Fibroblast of villous mesenchyme (primary cell): Measurements from ENCODE around the gene PEX11A. TPM values are rescaled to one million over a fixed set of nuclear protein-coding genes. Genes with fewer than 3 reads are reported as not detected.

Source experiments
- DNase-seq: peaks from one replicate; pipeline ENCODE4 v3.0.0-alpha.2; 2010; ENCODE audit warnings: low read depth
- H3K4me3 ChIP-seq: 2 replicates; pipeline ENCODE4 v1.5.1; 2011; ENCODE audit warnings: low read depth, mild to moderate bottlenecking, low read length
- total RNA-seq: library from RNA; depleted of rRNA; stranded (reverse); fragments of >200 nt; gene quantifications from 2 replicates; pipeline ENCODE4 v1.2.3, GENCODE V29; 2012
- TF ChIP-seq, protein P1 (sequence below): IDR thresholded peaks from 2 replicates; pipeline ENCODE4 v1.5.1; 2012; ENCODE audit warnings: low read depth, mild to moderate bottlenecking, low read length; ENCODE audit not compliant: insufficient read depth

PEX11A gene
- total RNA-seq, 1 donor: 8.2 TPM

DNA sequence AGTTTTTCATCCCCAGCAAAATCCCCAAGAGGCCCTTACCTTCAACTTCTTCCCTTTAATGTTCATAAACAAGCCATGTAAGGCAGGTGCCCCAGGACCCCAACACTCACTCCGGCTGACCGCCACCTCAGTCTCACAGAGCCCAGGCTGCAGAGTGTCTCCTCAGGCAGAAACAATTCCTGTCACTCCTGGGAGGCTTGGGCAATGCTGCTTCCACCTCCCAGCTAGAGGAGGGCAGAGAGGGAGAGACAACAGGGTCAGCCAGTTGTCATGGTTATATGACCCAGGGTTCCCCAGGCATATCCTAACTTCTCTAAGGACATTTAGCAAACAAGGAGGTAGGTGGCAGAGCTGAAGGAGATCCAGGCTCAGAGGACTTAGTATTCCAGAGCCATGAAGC lies 11.3 kb downstream of the PEX11A start, which contains the start of gene PLIN1:
TSS of gene PLIN1 (minus strand) at position 156 of the 400 bp plus-strand sequence. CDS start 1,878 bp downstream, outside the sequence.
- TF ChIP-seq, protein P1, sequence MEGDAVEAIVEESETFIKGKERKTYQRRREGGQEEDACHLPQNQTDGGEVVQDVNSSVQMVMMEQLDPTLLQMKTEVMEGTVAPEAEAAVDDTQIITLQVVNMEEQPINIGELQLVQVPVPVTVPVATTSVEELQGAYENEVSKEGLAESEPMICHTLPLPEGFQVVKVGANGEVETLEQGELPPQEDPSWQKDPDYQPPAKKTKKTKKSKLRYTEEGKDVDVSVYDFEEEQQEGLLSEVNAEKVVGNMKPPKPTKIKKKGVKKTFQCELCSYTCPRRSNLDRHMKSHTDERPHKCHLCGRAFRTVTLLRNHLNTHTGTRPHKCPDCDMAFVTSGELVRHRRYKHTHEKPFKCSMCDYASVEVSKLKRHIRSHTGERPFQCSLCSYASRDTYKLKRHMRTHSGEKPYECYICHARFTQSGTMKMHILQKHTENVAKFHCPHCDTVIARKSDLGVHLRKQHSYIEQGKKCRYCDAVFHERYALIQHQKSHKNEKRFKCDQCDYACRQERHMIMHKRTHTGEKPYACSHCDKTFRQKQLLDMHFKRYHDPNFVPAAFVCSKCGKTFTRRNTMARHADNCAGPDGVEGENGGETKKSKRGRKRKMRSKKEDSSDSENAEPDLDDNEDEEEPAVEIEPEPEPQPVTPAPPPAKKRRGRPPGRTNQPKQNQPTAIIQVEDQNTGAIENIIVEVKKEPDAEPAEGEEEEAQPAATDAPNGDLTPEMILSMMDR: no peak
- no peak within 1 kb of the TSS for H3K4me3 ChIP-seq
- DNase-seq: no peak

DNA sequence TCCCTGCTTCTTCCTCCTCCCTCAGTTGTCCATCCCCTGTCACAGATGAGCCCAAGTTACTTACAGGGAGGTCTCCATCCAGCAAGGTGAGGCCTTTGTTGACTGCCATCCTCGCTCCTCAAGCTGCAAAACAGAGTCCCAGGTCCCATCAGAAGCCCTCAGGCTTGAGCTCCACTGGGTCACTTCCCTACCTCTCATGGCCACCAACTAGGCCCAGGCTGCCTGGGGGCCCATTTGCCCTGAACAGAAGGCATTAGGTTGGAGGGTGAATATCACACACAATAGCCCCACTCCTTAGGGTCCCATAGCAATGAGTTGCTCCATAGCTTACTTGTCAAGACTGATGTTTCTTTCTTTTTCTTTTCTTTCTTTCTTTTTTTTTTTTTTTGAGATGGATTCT lies 13.2 kb downstream of the PEX11A start:
- TF ChIP-seq, protein P1: no peak
- DNase-seq: no peak
- H3K4me3 ChIP-seq: no peak overlapping the region

DNA sequence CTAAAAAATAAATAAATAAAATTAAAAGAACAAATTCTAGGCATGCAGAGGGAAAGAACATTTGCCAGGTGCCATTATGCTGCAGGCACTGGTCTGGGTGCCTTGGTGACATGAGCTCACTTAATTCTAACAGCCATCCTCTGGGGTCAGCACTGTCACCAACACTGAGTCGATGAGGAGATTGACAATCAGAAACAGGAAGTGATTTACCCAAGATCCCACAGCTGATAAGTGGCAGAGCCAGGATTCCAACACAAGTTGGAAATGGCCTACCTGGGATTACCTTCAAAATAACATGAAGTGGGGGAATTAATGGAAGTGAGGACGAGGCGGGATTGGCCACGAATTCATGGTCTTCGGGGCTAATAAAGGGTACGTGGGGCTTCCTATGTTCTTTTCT lies 14.9 kb downstream of the PEX11A start:
- no peak for DNase-seq
- H3K4me3 ChIP-seq: no peak overlapping the region
- TF ChIP-seq, protein P1: no peak

DNA sequence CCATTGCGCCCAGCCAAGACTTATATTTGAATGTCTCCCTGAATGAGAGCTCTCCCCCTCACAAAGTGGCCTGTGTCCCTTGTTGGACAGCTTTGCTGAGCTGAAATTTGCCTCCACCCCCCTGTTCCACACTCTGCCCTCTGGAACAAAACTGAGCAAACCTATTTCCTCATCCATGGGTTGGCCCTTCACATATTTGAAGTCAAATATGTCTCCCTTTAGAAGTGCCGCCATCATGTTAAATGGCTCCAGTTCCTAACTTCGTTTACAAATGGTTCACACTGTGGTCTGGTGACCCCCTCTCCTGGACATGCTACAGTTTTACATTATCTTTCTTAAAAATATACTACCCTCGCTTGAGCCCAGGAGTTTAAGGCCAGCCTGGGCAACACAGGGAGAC lies 16.0 kb downstream of the PEX11A start:
- H3K4me3 ChIP-seq: no peak overlapping the region
- TF ChIP-seq, protein P1: no peak
- DNase-seq: peak; percentile 8

DNA sequence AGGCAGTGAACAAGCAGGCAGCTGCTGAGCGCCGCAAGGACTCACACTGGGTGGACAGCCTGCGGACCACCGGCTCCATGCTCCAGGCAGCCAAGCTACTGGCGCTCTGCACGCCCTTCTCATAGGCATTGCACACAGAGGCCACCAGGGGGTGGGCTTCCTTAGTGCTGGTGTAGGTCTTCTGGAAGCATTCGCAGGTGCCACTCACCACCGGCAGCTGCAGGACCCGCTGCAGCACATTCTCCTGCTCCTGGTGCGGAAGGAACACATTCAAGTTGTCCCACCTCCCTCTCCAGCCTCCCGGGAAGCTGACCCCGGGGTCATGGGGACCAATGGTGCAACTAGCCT lies 17.4 kb downstream of the PEX11A start:
- TF ChIP-seq, protein P1: peak; percentile 66
- DNase-seq: peak; percentile 32
- H3K4me3 ChIP-seq: no peak overlapping the region

DNA sequence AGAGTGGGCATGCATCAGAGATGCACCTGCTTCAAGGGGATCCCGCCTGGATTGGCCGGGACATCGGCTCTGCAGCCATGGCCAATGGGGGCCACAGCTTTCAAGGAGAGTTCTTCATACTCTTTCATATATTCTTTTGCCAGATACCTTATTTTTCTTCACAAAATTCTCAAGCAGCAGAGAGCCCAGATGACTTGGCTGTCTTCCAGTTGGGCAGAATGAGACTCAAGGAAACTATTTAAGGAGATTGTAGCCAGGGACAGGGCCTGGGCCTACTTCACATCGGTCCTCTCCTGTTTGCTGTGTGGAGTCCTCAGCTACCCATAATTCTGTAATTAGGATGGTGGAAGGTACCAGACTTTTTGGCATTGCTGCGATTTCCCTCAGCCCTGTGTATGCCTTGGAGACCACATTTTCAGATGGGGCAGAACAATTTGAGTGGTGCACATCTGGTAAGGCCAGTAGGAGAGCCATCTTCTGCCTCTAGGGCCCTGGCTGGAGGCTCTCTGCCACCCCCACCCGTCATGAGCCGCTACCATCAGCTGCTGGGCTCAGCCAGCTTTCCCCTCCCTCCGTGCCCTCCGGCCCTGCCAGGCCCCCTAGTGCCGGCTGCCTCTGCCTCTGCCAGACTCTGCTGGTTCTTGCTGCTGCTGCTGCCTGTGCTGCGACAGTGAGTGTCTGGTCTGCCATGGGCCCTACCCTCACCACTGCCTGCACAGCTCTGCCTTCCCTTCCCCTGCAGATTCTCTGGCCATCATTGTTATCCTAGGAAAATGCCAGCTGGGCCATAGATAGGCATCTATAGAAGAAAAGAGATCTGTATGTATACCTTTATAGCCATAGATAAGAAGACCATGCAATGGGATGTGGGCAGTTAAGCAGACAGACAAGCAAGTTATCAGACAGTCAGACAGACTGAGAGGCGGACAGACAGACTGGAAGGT lies 18.1 kb downstream of the PEX11A start:
- TF ChIP-seq, protein P1: no peak
- peak; percentile 16 for DNase-seq
- H3K4me3 ChIP-seq: no peak overlapping the region
